T-helper 2 cell treated with Interferon-gamma antibody and Interleukin-4, amounts not matched to agents 5 μg/mL and 100 μg/mL, for 36 hours (primary cell): Measurements from ENCODE around the gene ENPEP.

Source experiments
- DNase-seq: peaks from one replicate; pipeline ENCODE4 v3.0.0; 2021; ENCODE audit warnings: low spot score
- H3K27ac Mint-ChIP-seq: one replicate; pipeline ENCODE4 v1.8.0; 2021; ENCODE audit warnings: mild to moderate bottlenecking, mixed read lengths
- H3K27me3 Mint-ChIP-seq: one replicate; pipeline ENCODE4 v1.8.0; 2021; ENCODE audit warnings: low read depth, mixed read lengths
- H3K36me3 Mint-ChIP-seq: one replicate; pipeline ENCODE4 v1.8.0; 2021; ENCODE audit warnings: low read depth, mixed read lengths
- H3K4me1 Mint-ChIP-seq: one replicate; pipeline ENCODE4 v1.8.0; 2021; ENCODE audit warnings: low read depth, mixed read lengths
- H3K4me3 Mint-ChIP-seq: one replicate; pipeline ENCODE4 v1.8.0; 2022; ENCODE audit warnings: mild to moderate bottlenecking, moderate library complexity, mixed read lengths
- H3K9me3 Mint-ChIP-seq: one replicate; pipeline ENCODE4 v1.8.0; 2021; ENCODE audit warnings: mixed read lengths

Gene ENPEP

GRCh38 chr4:110516106-110516922 lies 40.4 kb downstream of the ENPEP start:
- Mint-ChIP-seq H3K4me3 (peak overlapping the region; percentile 95), H3K9me3 (no peaks in the 10 kb centered on the region), H3K27me3 (peaks cover 4% of the 10 kb centered on the region), H3K36me3 (no peaks in the 10 kb centered on the region), H3K4me1 (peaks cover 9% of the 10 kb centered on the region), H3K27ac (peak overlapping the region; percentile 49)
- peak; percentile 60 for DNase-seq

GRCh38 chr4:110518889-110519490 lies 43.0 kb downstream of the ENPEP start:
- H3K9me3 Mint-ChIP-seq = no peaks in the 10 kb centered on the region
- H3K4me3 Mint-ChIP-seq = no peak overlapping the region
- H3K4me1 Mint-ChIP-seq = peaks cover 9% of the 10 kb centered on the region
- no peak for DNase-seq
- H3K36me3 Mint-ChIP-seq = no peaks in the 10 kb centered on the region
- no peak overlapping the region for H3K27ac Mint-ChIP-seq
- peaks cover 12% of the 10 kb centered on the region for H3K27me3 Mint-ChIP-seq

GRCh38 chr4:110520886-110521285 lies 44.9 kb downstream of the ENPEP start:
- Mint-ChIP-seq H3K9me3 (no peaks in the 10 kb centered on the region), H3K4me3 (no peak overlapping the region), H3K27me3 (peaks cover 13% of the 10 kb centered on the region), H3K27ac (no peak overlapping the region), H3K4me1 (peaks cover 1% of the 10 kb centered on the region), H3K36me3 (no peaks in the 10 kb centered on the region)
- no peak for DNase-seq

- Mint-ChIP-seq H3K4me3 (no peak overlapping the region), H3K27ac (no peak overlapping the region), H3K9me3 (no peaks in the 10 kb centered on the region), H3K36me3 (no peaks in the 10 kb centered on the region), H3K27me3 (peaks cover 10% of the 10 kb centered on the region), H3K4me1 (peaks cover 9% of the 10 kb centered on the region)
- no peak for DNase-seq
These were observed 50.6 kb downstream of the ENPEP start for GRCh38 chr4:110526589-110526988.

GRCh38 chr4:110527156-110527555 lies 51.2 kb downstream of the ENPEP start:
- Mint-ChIP-seq H3K4me1 (peaks cover 9% of the 10 kb centered on the region), H3K27ac (no peak overlapping the region), H3K4me3 (no peak overlapping the region), H3K36me3 (no peaks in the 10 kb centered on the region), H3K27me3 (peaks cover 13% of the 10 kb centered on the region), H3K9me3 (no peaks in the 10 kb centered on the region)
- DNase-seq = peak; percentile 29

GRCh38 chr4:110532901-110533589 lies 57.1 kb downstream of the ENPEP start:
- no peak overlapping the region for H3K4me3 Mint-ChIP-seq

GRCh38 chr4:110533590-110533910 lies 57.6 kb downstream of the ENPEP start:
- no peak for DNase-seq
- H3K36me3 Mint-ChIP-seq = no peaks in the 10 kb centered on the region
- H3K9me3 Mint-ChIP-seq = no peaks in the 10 kb centered on the region
- peaks cover 16% of the 10 kb centered on the region for H3K27me3 Mint-ChIP-seq
- H3K4me3 Mint-ChIP-seq = no peak overlapping the region
- no peaks in the 10 kb centered on the region for H3K4me1 Mint-ChIP-seq
- H3K27ac Mint-ChIP-seq = no peak overlapping the region

More at GRCh38 chr4:110532901-110533589, 57.1 kb downstream of the ENPEP start:
- Mint-ChIP-seq H3K27me3 (peaks cover 12% of the 10 kb centered on the region), H3K36me3 (no peaks in the 10 kb centered on the region), H3K27ac (no peak overlapping the region), H3K9me3 (no peaks in the 10 kb centered on the region), H3K4me1 (no peaks in the 10 kb centered on the region)
- no peak for DNase-seq

- DNase-seq = no peak
- H3K36me3 Mint-ChIP-seq = no peaks in the 10 kb centered on the region
- H3K27ac Mint-ChIP-seq = no peak overlapping the region
- peaks cover 16% of the 10 kb centered on the region for H3K27me3 Mint-ChIP-seq
- no peaks in the 10 kb centered on the region for H3K4me1 Mint-ChIP-seq
- H3K9me3 Mint-ChIP-seq = no peaks in the 10 kb centered on the region
- H3K4me3 Mint-ChIP-seq = no peak overlapping the region
These were observed 58.0 kb downstream of the ENPEP start for GRCh38 chr4:110533940-110534339.

- H3K27ac Mint-ChIP-seq = no peak overlapping the region
- no peak for DNase-seq
- peaks cover 18% of the 10 kb centered on the region for H3K27me3 Mint-ChIP-seq
- no peaks in the 10 kb centered on the region for H3K36me3 Mint-ChIP-seq
- no peaks in the 10 kb centered on the region for H3K4me1 Mint-ChIP-seq
- H3K4me3 Mint-ChIP-seq = no peak overlapping the region
- H3K9me3 Mint-ChIP-seq = no peaks in the 10 kb centered on the region
These were observed 64.6 kb downstream of the ENPEP start for GRCh38 chr4:110540581-110540980.

GRCh38 chr4:110540982-110541451 lies 65.1 kb downstream of the ENPEP start:
- Mint-ChIP-seq H3K4me1 (no peaks in the 10 kb centered on the region), H3K4me3 (no peak overlapping the region), H3K27me3 (peaks cover 20% of the 10 kb centered on the region), H3K27ac (no peak overlapping the region), H3K36me3 (no peaks in the 10 kb centered on the region), H3K9me3 (no peaks in the 10 kb centered on the region)
- no peak for DNase-seq

- Mint-ChIP-seq H3K27me3 (peaks cover 11% of the 10 kb centered on the region), H3K4me1 (no peaks in the 10 kb centered on the region), H3K27ac (no peak overlapping the region), H3K9me3 (no peaks in the 10 kb centered on the region), H3K36me3 (no peaks in the 10 kb centered on the region), H3K4me3 (no peak overlapping the region)
- DNase-seq = no peak
These were observed 67.6 kb downstream of the ENPEP start for GRCh38 chr4:110543577-110543976.

GRCh38 chr4:110544594-110544993 lies 68.6 kb downstream of the ENPEP start:
- DNase-seq = no peak
- H3K4me1 Mint-ChIP-seq = no peaks in the 10 kb centered on the region
- H3K9me3 Mint-ChIP-seq = no peaks in the 10 kb centered on the region
- no peaks in the 10 kb centered on the region for H3K36me3 Mint-ChIP-seq
- peaks cover 15% of the 10 kb centered on the region for H3K27me3 Mint-ChIP-seq
- H3K27ac Mint-ChIP-seq = no peak overlapping the region
- no peak overlapping the region for H3K4me3 Mint-ChIP-seq

- Mint-ChIP-seq H3K4me3 (no peak overlapping the region), H3K36me3 (no peaks in the 10 kb centered on the region), H3K9me3 (no peaks in the 10 kb centered on the region), H3K4me1 (no peaks in the 10 kb centered on the region), H3K27ac (no peak overlapping the region), H3K27me3 (peaks cover 7% of the 10 kb centered on the region)
- no peak for DNase-seq
These were observed 74.3 kb downstream of the ENPEP start for GRCh38 chr4:110550260-110550659.

GRCh38 chr4:110553197-110553596 lies 77.2 kb downstream of the ENPEP start:
- no peak for DNase-seq
- Mint-ChIP-seq H3K27me3 (peaks cover 5% of the 10 kb centered on the region), H3K36me3 (no peaks in the 10 kb centered on the region), H3K9me3 (no peaks in the 10 kb centered on the region), H3K4me1 (no peaks in the 10 kb centered on the region), H3K4me3 (no peak overlapping the region), H3K27ac (no peak overlapping the region)
